GM10248 (cell line): ENCODE results near the gene DMGDH.

ENCODE experiments used
- CTCF ChIA-PET: fragments of 300-600 bp; sonication (Branson Sonifier 250); formaldehyde crosslinking; extraction: SDS; loops from one replicate; lab custom pipeline; 2021; ENCODE audit warnings: antibody characterized with exemption; lab: Yijun Ruan, JAX
- POLR2A ChIA-PET: fragments of 350-650 bp; sonication (Branson Sonifier 250); formaldehyde crosslinking; extraction: SDS; loops from one replicate; lab custom pipeline; 2020; ENCODE audit warnings: antibody characterized with exemption; lab: Yijun Ruan, JAX
- DNase-seq: peaks from one replicate; pipeline ENCODE4 v3.0.0; 2012; ENCODE audit errors: extremely low spot score
- TF ChIP-seq, protein P1 (sequence below): IDR thresholded peaks from 2 replicates; pipeline ENCODE4 v1.5.1; 2012; ENCODE audit warnings: mild to moderate bottlenecking, low read depth; ENCODE audit errors: extremely low read depth, missing control alignments, control extremely low read depth

Gene DMGDH

GRCh38 chr5:79088507-79088906 lies 19.0 kb upstream of the DMGDH start:
- ChIA-PET CTCF (interaction anchor here (1.2 kb wide), 1 partner anchor 14 kb away, joined by 3 read pairs; no protein-coding TSS in a partner anchor), POLR2A (no interaction called here)
- no peak for DNase-seq
- TF ChIP-seq, protein P1, sequence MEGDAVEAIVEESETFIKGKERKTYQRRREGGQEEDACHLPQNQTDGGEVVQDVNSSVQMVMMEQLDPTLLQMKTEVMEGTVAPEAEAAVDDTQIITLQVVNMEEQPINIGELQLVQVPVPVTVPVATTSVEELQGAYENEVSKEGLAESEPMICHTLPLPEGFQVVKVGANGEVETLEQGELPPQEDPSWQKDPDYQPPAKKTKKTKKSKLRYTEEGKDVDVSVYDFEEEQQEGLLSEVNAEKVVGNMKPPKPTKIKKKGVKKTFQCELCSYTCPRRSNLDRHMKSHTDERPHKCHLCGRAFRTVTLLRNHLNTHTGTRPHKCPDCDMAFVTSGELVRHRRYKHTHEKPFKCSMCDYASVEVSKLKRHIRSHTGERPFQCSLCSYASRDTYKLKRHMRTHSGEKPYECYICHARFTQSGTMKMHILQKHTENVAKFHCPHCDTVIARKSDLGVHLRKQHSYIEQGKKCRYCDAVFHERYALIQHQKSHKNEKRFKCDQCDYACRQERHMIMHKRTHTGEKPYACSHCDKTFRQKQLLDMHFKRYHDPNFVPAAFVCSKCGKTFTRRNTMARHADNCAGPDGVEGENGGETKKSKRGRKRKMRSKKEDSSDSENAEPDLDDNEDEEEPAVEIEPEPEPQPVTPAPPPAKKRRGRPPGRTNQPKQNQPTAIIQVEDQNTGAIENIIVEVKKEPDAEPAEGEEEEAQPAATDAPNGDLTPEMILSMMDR = no peak

DNA sequence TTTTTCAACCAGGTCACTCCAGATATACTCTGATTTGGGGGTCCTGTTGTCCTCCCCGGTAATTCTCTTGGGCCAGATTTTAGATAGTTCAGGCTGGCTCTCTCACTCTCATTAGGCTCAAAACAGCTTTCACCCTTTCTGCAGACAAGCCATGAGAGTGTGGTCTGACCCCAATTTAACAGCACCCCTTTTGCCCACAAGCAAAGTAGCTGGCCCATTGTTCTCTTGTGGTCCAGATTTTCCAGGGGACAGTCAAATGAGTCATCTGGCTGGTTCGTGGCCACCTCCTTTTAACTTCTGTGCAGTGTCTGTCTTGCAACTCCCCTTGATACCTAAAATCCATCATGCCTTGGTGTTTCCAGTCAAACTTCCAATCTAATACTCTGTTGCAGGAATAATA lies 16.6 kb upstream of the DMGDH start:
- CTCF ChIA-PET = no interaction called here
- POLR2A ChIA-PET = no interaction called here
- TF ChIP-seq, protein P1 = no peak
- no peak for DNase-seq

- ChIA-PET POLR2A (no interaction called here), CTCF (interaction anchor here (0.9 to 3.0 kb wide), 3 partner anchors 8 to 51 kb away, joined by 3 to 14 read pairs (median 8); no protein-coding TSS in a partner anchor)
- TF ChIP-seq, protein P1 = no peak
- no peak for DNase-seq
Observed at GRCh38 chr5:79081779-79082178, 12.3 kb upstream of the DMGDH start.

DNA sequence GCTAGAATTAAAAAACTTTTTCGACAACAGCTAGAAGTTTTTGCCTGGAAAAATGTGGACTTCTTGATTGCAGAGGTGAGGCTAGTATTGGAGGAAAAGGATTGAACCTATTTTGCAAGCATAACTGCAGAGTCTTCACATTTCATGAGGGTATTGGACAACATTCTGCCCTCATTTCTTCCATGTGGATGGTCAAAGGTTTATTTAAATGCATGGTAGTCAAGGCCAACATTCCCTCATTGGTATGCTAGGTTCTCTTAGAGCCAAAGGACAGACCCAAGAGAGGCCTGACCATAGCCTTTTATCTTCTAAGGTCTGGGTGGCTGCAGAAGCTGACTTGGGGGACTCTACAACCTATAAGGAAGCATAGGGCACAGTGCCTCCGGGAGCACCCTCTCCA lies 11.3 kb upstream of the DMGDH start:
- CTCF ChIA-PET = no interaction called here
- TF ChIP-seq, protein P1 = no peak
- DNase-seq = no peak
- POLR2A ChIA-PET = no interaction called here

- CTCF ChIA-PET = interaction anchor here (1.2 kb wide), 1 partner anchor 60 kb away, joined by 3 read pairs; no protein-coding TSS in a partner anchor
- TF ChIP-seq, protein P1 = no peak
- POLR2A ChIA-PET = no interaction called here
- DNase-seq = no peak
Observed at GRCh38 chr5:79077680-79078365, 8.3 kb upstream of the DMGDH start.

DNA sequence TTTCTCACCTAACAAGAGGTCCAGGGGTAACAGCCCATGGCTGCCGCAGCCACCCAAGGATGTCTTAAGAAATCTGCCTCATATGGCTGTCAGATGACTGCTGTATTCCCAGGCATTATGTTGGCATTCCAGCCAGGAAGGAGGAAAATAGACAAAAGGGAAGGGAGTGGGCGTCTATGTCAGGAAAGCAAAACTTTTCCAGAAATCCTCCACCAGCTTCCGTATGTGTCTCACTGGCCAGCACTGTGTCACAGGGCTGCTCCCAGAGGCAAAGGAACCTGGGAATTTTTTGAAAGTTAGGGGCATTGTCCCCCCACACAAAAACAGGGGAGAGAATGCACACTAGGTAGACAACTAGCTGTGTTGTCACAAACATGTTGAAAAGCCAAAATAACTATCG lies 7.3 kb upstream of the DMGDH start:
- DNase-seq = no peak
- POLR2A ChIA-PET = no interaction called here
- TF ChIP-seq, protein P1 = no peak
- CTCF ChIA-PET = interaction anchor here (1.6 kb wide), 1 partner anchor 56 kb away, joined by 8 read pairs; no protein-coding TSS in a partner anchor
